ENCODE data around the gene CPPED1.

GRCh38 chr16:12781777-12782176 is 21.9 kb downstream of the CPPED1 start:
- TF ChIP-seq CTCF (conservative IDR thresholded peaks at IDR 0.05; ENCODE audit: low read depth, low read length) (no peak), EZH2 (IDR thresholded peaks at IDR 0.05; ENCODE audit: low read length, unreplicated experiment) (no peak)
